GM12865 (cell line): ENCODE results near the gene NSUN3.

Experiments used
- DNase-seq: peaks from one replicate; pipeline ENCODE4 v3.0.0; 2010; ENCODE audit warnings: low read depth
- H3K4me3 ChIP-seq: 2 replicates; pipeline ENCODE4 v1.5.1; 2011; ENCODE audit warnings: mild to moderate bottlenecking, low read depth, low read length, control low read depth
- CTCF ChIP-seq: IDR thresholded peaks from 2 replicates; pipeline ENCODE4 v1.5.1; 2011; ENCODE audit warnings: low read length, control low read depth, low read depth, inconsistent platforms; ENCODE audit not compliant: insufficient read depth; ENCODE audit errors: missing control alignments

NSUN3 gene

GRCh38 chr3:94167346-94167745 lies 104.5 kb downstream of the NSUN3 start:
- TF ChIP-seq CTCF = no peak
- DNase-seq = no peak
- H3K4me3 ChIP-seq = no peak overlapping the region

- no peak for DNase-seq
- no peak overlapping the region for H3K4me3 ChIP-seq
- TF ChIP-seq CTCF = no peak
These were observed 104.9 kb downstream of the NSUN3 start for GRCh38 chr3:94167796-94168195.

- peak; percentile 37 for DNase-seq
- no peak for TF ChIP-seq CTCF
- H3K4me3 ChIP-seq = no peak overlapping the region
These were observed 109.1 kb downstream of the NSUN3 start for GRCh38 chr3:94171954-94172353.

- TF ChIP-seq CTCF = no peak
- no peak for DNase-seq
- H3K4me3 ChIP-seq = no peak overlapping the region
These were observed 109.9 kb downstream of the NSUN3 start for GRCh38 chr3:94172695-94173310.

- H3K4me3 ChIP-seq = no peak overlapping the region
- TF ChIP-seq CTCF = no peak
- DNase-seq = no peak
These were observed 111.0 kb downstream of the NSUN3 start for GRCh38 chr3:94173673-94174434.

GRCh38 chr3:94175677-94176076 lies 112.8 kb downstream of the NSUN3 start:
- no peak overlapping the region for H3K4me3 ChIP-seq
- TF ChIP-seq CTCF = no peak
- DNase-seq = peak; percentile 25
